HK-2 (cell line): Measurements from ENCODE around the gene ZNF488.
"Not testable (repeated sequence)": the region's sequence is repeated elsewhere in the genome, so short reads cannot be mapped to it uniquely, and the experiment has no call there.

ENCODE experiments used
- DNase-seq: peaks from one replicate; pipeline ENCODE4 v3.0.0-alpha.2; 2018; ENCODE audit not compliant: unreplicated experiment

ZNF488 gene

GRCh38 chr10:47384148-47384921, at the start of gene ZNF488:
ZNF488 (minus strand) TSS chr10:47384293; CDS start chr10:47368829, 15,464 bp downstream.
- peak; percentile 85 for DNase-seq

GRCh38 chr10:47425813-47426419, 41.8 kb upstream of the ZNF488 start:
- no peak for DNase-seq

- no peak for DNase-seq
Measured at GRCh38 chr10:47424231-47424630, 40.1 kb upstream of the ZNF488 start.

DNA sequence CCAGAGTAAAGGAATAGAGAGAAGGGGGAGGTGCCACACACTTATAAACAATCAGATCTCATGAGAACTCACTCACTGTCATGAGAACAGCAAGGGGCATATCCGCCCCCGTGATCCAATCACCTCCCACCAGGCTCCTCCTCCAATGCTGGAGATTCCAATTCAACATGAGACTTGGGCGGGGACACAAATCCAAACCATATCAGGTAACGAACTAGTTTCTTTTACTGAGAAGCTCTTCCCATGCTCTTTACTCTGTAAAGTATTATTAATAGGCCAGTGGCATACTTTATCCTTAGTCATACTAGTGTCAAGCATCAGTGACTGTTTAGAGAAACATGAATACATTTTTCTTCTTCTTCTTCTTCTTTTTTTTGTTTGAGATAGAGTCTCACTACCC, 39.4 kb upstream of the ZNF488 start:
- DNase-seq, result no peak

GRCh38 chr10:47421057-47421952, 37.2 kb upstream of the ZNF488 start:
- no peak for DNase-seq

GRCh38 chr10:47420305-47421056, 36.4 kb upstream of the ZNF488 start:
- no peak for DNase-seq

- DNase-seq, result no peak
Measured at GRCh38 chr10:47419421-47419820, 35.3 kb upstream of the ZNF488 start.

- DNase-seq, result no peak
Measured at GRCh38 chr10:47418966-47419365, 34.9 kb upstream of the ZNF488 start.

GRCh38 chr10:47418321-47418720, 34.2 kb upstream of the ZNF488 start:
- no peak for DNase-seq

DNA sequence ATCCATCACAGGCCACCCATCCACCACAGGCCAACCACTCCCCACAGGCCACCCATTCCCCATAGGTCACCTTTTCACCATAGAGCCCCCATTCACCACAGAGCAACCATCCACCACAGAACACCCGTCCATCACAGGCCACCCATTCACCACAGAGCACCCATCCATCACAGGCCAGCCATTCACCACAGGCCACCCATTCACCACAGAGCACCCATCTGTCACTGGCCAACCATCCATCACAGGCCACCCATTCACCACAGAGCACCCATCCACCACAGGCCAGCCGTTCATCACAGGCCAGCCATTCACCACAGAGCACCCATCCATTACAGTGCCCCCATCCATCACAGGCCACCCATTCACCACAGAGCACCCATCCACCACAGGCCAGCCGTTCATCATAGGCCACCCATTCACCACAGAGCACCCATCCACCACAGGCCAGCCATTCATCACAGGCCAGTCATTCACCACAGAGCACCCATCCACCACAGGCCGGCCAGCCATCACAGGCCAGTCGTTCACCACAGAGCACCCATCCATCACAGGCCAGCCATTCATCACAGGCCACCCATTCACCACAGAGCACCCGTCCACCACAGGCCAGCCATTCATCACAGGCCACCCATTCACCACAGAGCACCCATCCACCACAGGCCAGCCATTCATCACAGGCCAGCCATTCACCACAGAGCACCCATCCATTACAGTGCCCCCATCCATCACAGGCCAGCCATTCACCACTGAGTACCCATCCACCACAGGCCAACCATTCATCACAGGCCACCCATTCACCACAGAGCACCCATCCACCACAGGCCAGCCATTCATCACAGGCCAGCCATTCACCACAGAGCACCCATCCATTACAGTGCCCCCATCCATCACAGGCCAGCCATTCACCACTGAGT, 32.5 kb upstream of the ZNF488 start:
- DNase-seq, result not testable (repeated sequence)

GRCh38 chr10:47415520-47416304, 31.6 kb upstream of the ZNF488 start:
- DNase-seq, result no peak

DNA sequence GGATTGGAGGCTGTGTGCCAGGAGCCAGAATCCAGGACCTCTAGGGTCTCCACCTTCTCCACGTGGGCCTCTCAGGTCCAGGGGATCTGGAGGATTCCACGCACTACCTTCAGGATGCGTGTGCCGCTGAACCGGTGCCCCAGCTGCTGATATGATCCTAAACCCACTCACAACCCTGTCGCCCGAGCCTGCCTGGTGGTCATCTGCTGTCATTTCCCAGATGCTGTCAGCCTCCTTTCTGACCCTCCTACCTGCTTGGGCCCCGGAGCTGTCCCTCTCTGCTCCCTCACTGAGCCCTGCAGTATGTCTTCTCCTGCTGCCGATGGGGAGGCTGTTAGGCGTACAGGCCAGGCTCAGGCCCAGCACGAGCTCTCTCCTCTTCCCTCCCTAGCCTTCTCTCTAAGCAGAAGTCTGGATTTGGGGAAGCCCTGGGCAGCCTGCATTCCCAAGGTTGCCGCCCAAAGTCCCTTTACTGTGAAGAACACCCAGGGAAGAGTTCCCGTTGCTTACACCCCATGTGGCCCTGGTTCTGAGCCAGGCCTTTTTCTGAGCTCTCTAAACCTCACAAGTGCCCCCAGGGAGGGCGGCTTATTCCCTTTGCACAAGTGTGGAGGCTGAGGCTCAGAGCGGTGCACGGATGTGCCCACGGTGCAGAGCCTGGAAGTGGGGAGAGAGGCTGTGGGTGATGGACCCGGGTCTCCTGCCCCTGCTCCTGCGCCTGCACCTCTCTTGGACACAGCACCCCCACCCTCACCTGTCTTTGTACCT, 30.8 kb upstream of the ZNF488 start:
- DNase-seq, result no peak

- DNase-seq, result no peak
Measured at GRCh38 chr10:47414227-47414592, 30.1 kb upstream of the ZNF488 start.

GRCh38 chr10:47413531-47414226, 29.6 kb upstream of the ZNF488 start:
- no peak for DNase-seq

DNA sequence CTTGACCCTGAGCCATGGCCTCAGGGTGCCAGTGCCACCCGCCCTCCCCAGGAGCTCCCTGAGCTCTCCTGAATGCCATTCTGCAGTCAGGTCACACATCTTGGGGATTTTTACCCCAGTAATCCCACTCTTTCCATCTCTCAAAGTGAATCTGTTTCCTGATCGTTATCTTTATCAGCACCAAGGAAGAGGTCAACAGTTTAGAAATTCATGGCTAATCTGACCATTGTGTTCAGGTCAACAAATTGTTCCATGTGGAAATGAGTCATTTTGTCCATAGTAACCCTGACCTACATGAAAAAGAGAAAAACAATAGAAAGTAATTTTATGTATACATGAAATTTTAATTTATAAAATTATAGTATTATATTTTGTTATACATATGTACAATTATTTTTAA, 28.8 kb upstream of the ZNF488 start:
- DNase-seq, result no peak

- no peak for DNase-seq
Measured at GRCh38 chr10:47412177-47412730, 28.2 kb upstream of the ZNF488 start.

DNA sequence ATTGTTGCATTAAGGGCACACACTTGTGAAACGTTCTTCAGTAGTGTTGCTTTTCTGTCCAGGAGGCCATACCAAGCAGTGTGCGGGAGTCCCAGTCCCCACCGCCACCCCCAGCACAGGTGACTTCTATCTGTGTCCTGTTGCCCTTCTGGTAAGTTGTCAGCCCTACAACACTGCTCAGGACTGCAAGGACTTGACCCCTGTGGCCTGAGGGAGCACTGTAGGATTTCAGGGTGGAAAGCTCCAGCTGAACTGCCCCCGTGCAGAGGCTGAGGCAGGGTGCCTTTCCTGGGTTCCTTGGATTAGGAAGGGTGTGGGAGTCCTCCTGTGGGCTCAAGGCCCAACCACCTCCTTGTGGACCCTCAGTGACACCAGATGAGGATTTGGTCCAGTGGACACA, 26.8 kb upstream of the ZNF488 start:
- DNase-seq, result no peak

DNA sequence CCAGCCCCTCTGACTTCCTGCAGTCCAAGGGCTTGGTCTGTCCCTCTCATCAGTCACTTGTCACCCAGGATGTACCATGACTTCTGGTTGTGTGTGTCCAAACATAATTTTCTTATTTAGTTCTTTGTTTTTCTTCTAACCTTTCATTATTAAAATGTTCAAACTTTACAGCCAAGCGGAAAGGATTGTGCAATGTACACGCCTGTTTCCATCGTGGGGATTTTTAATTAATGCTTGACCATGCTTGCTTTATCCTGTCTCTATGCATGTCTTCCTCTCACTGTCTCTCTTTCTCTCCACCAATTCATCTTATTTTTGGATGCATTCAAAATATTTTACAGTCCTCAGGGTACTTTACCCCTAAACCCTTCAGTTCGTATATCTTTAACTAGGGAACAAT, 26.2 kb upstream of the ZNF488 start:
- no peak for DNase-seq
